DND-41 (cell line): ENCODE measurements around the gene BTBD16.

ENCODE experiments used
- ATAC-seq: fragments of 200-7000 bp; cut with Tn5 transposase; 3 replicates; pipeline ENCODE4 v1.9.1; 2021; ENCODE audit warnings: low read depth; ENCODE audit not compliant: insufficient read depth
- DNase-seq: peaks from one replicate; pipeline ENCODE4 v3.0.0-alpha.2; 2020
- H2AFZ ChIP-seq: 2 replicates; pipeline ENCODE4 v1.6.0; 2012; ENCODE audit warnings: low read depth, low read length
- H3K27ac ChIP-seq: 2 replicates; pipeline ENCODE4 v1.5.1; 2012; ENCODE audit warnings: low read length, inconsistent platforms
- H3K27me3 ChIP-seq: fragments of 200-600 bp; sonication (generic); 2 replicates; pipeline ENCODE4 v1.6.0; 2012; ENCODE audit warnings: low read length, mild to moderate bottlenecking, inconsistent platforms; ENCODE audit not compliant: insufficient read depth, poor library complexity
- H3K36me3 ChIP-seq: 2 replicates; pipeline ENCODE4 v1.5.1; 2012; ENCODE audit warnings: low read length, inconsistent platforms; ENCODE audit not compliant: insufficient read depth
- H3K4me1 ChIP-seq: 2 replicates; pipeline ENCODE4 v1.5.1; 2012; ENCODE audit warnings: mild to moderate bottlenecking, low read length; ENCODE audit not compliant: insufficient read depth
- H3K4me2 ChIP-seq: 2 replicates; pipeline ENCODE4 v1.6.0; 2012; ENCODE audit warnings: mild to moderate bottlenecking, moderate library complexity, low read length, inconsistent platforms; ENCODE audit not compliant: insufficient read depth
- H3K4me3 ChIP-seq, 2 experiments: fragments of 200-600 bp in 1 of 2; shearing (Covaris generic) in 1 of 2; 2 replicates each; pipeline ENCODE4 v1.5.1; 2012 to 2016; ENCODE audit warnings: inconsistent platforms in 2 of 2, low read length in 2 of 2, mild to moderate bottlenecking in 2 of 2, low read depth in 1 of 2, moderate library complexity in 1 of 2
- H3K79me2 ChIP-seq: 2 replicates; pipeline ENCODE4 v1.6.0; 2012; ENCODE audit warnings: low read length, inconsistent platforms; ENCODE audit not compliant: insufficient read depth
- H3K9ac ChIP-seq: 2 replicates; pipeline ENCODE4 v1.6.0; 2012; ENCODE audit warnings: low read depth, mild to moderate bottlenecking, inconsistent platforms, low read length, moderate library complexity
- H3K9me3 ChIP-seq: 2 replicates; pipeline ENCODE4 v1.5.1; 2012; ENCODE audit warnings: low read length, moderate library complexity, mild to moderate bottlenecking, inconsistent platforms; ENCODE audit not compliant: insufficient read depth, severe bottlenecking
- H4K20me1 ChIP-seq: 2 replicates; pipeline ENCODE4 v1.6.0; 2012; ENCODE audit warnings: low read length; ENCODE audit not compliant: insufficient read depth
- EZH2 ChIP-seq: IDR thresholded peaks from 3 replicates; pipeline ENCODE4 v1.6.1; 2012; ENCODE audit warnings: borderline replicate concordance, low read depth, mild to moderate bottlenecking, moderate library complexity, low read length, inconsistent platforms; ENCODE audit not compliant: severe bottlenecking
- TF ChIP-seq, protein P1 (sequence below): IDR thresholded peaks from 2 replicates; pipeline ENCODE4 v1.5.1; 2012; ENCODE audit warnings: borderline replicate concordance, low read length, moderate library complexity, mild to moderate bottlenecking; ENCODE audit not compliant: poor library complexity, severe bottlenecking; ENCODE audit errors: extremely low read depth

Gene BTBD16

DNA sequence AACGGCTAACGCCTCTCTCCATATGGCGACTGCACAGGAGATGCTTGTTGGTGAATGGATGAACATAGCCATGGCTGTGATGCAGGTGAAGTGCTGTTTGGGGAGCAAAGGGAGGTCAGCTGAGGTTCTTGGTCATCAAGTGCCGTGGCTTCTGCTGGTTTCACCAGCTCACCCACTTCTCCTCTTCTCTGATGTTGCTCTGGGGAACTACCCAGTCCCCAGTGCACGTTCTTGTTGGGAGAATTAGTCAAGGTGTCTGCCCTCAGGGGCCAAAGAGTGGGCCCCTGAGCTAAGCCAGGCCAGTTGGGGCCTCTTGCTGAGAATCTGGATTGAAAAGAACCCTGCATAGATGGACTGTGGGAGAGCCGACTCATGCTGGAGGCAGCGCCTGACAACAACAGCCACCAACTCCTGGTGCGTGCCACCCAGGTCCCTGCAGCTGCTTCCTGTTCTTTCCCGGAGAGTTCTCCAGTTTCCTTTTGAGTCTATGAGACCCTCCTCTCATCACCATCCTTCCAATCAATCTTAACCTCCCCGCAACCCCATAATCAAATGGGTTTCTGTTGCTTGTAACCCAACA lies 3.0 kb downstream of the BTBD16 start:
- no peak overlapping the region for H3K4me2 ChIP-seq
- ATAC-seq (no peak), DNase-seq (no peak)
- no peaks in the 10 kb centered on the region for H3K79me2 ChIP-seq
- no peak overlapping the region for H3K4me3 ChIP-seq
- no peaks in the 10 kb centered on the region for H3K9me3 ChIP-seq
- H3K36me3 ChIP-seq = no peaks in the 10 kb centered on the region
- H3K9ac ChIP-seq = no peak overlapping the region
- TF ChIP-seq EZH2 = no peak
- TF ChIP-seq, protein P1, sequence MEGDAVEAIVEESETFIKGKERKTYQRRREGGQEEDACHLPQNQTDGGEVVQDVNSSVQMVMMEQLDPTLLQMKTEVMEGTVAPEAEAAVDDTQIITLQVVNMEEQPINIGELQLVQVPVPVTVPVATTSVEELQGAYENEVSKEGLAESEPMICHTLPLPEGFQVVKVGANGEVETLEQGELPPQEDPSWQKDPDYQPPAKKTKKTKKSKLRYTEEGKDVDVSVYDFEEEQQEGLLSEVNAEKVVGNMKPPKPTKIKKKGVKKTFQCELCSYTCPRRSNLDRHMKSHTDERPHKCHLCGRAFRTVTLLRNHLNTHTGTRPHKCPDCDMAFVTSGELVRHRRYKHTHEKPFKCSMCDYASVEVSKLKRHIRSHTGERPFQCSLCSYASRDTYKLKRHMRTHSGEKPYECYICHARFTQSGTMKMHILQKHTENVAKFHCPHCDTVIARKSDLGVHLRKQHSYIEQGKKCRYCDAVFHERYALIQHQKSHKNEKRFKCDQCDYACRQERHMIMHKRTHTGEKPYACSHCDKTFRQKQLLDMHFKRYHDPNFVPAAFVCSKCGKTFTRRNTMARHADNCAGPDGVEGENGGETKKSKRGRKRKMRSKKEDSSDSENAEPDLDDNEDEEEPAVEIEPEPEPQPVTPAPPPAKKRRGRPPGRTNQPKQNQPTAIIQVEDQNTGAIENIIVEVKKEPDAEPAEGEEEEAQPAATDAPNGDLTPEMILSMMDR = no peak
- no peak overlapping the region for H3K27ac ChIP-seq
- no peaks in the 10 kb centered on the region for H4K20me1 ChIP-seq
- no peaks in the 10 kb centered on the region for H3K27me3 ChIP-seq
- H2AFZ ChIP-seq = no peak overlapping the region
- no peaks in the 10 kb centered on the region for H3K4me1 ChIP-seq

DNA sequence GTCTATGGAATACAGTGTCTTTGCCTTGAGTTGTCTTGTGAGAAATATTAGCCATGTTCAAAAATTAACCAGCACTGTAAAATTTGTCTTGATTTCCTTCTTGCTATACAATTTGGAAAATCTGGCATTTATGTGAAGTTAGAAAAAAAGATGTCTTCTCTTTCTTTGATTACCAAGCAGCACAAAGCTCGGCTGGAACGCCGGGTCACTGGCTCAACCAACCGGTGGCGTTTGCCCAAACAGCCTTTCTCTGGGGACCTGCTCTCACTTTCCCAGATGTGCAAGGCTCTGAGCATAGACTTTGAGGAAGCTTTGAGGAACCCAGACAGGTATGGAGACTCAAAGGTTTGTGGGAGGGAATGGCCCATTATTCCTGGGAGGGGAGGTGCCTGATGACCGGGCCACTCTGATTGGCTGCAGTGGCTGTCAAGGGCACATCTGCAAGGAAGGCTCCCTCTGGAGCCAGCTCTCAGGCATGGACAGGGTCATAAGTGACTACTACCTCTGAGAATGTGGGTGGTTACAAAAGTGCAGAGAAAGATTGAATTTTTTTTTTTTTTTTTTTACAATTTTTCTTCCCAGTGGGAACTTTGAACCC lies 5.6 kb downstream of the BTBD16 start:
- Histone ChIP-seq H3K27ac (no peak overlapping the region), H3K27me3 (no peaks in the 10 kb centered on the region), H3K36me3 (no peaks in the 10 kb centered on the region), H3K4me1 (no peaks in the 10 kb centered on the region), H3K79me2 (no peaks in the 10 kb centered on the region), H2AFZ (no peak overlapping the region), H3K4me2 (no peak overlapping the region), H3K4me3 (no peak overlapping the region), H3K9ac (no peak overlapping the region), H4K20me1 (no peaks in the 10 kb centered on the region), H3K9me3 (no peaks in the 10 kb centered on the region)
- ATAC-seq (no peak), DNase-seq (no peak)
- TF ChIP-seq, protein P1 = no peak
- no peak for TF ChIP-seq EZH2

DNA sequence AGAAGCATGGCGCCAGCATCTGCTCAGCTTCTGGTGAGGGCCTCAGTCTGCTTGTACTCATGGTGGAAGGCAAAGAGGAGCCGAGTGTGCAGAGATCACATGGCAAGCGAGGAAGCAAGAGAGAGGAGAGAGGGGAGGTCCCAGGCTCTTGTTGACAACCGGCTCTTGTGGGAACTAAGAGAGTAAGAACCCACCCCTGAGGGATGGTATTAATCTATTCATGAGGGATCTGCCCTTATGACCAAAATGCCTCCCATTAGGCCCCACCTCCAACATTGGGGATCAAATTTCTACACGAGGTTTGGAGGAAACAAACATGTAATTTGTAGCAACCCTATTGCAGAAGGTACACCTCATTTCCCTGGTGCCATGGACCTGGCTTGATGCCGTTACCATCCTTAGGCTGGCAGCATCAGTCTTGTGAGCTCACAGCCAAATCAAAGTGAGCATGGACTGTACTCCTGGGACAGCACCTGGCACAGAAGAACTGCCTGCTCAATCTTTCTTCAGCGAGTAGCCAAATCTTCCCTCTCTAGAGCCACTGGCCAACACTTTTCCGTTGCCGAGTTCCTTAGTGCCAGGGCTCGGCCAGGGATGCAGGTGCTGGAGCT lies 6.5 kb downstream of the BTBD16 start:
- DNase-seq = no peak
- Histone ChIP-seq H3K27me3 (no peaks in the 10 kb centered on the region), H3K36me3 (no peaks in the 10 kb centered on the region), H3K27ac (no peak overlapping the region), H3K79me2 (no peaks in the 10 kb centered on the region), H3K4me1 (no peaks in the 10 kb centered on the region), H3K9me3 (no peaks in the 10 kb centered on the region), H4K20me1 (0 out of 2 replicates have a peak, but pooled peaks cover 2% of the 10 kb centered on the region), H2AFZ (no peak overlapping the region), H3K4me2 (no peak overlapping the region), H3K4me3 (no peak overlapping the region), H3K9ac (no peak overlapping the region)
- ATAC-seq = no peak
- TF ChIP-seq, protein P1 = no peak
- TF ChIP-seq EZH2 = no peak
